ENCODE measurements around the gene PLIN3. TPM values are rescaled to one million over a fixed set of nuclear protein-coding genes. Genes with fewer than 3 reads are reported as not detected.
"Not testable (repeated sequence)": the region's sequence is repeated elsewhere in the genome, so short reads cannot be mapped to it uniquely, and the experiment has no call there.

Gene PLIN3
- total and polyA plus RNA-seq, 2 of the 4 experiments (the other 2 are of a cell fraction), result 147 to 246 TPM

DNA sequence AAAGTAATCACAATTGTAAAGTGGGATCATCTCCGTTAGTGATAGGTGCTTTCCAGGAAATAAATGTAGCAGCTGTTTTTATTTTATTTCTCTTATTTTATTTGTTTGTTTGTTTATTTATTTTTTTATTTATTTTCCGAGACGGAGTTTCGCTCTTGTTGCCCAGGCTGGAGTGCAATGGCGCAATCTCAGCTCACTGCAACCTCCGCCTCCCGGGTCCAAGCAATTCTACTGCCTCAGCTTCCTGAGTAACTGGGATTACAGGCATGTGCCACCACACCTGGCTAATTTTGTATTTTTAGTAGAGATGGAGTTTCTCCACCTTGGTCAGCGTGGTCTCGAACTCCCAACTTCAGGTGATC is 35.5 kb downstream of the PLIN3 start:
- peak; percentile 22; the same call in 1 of the 2 replicates for TF ChIP-seq CEBPB (IDR thresholded peaks at IDR 0.05; ENCODE audit: low read depth, low read length)
- H3K9me3 ChIP-seq (ENCODE audit: control insufficient read depth, insufficient read depth, low read length); DNase-seq; intact Hi-C loops (cut with micrococcal nuclease); CTCF ChIA-PET; H3K9me1 ChIP-seq (ENCODE audit: insufficient read depth, low read length); H3K27me3 ChIP-seq (ENCODE audit: control insufficient read depth, insufficient read depth, low read length); ATAC-seq (ENCODE audit: low read depth); POLR2A ChIA-PET (ENCODE audit: unreplicated experiment); H2BK20ac ChIP-seq (ENCODE audit: low read depth, low read length); H3K36me3 ChIP-seq (ENCODE audit: control insufficient read depth, insufficient read depth, low read length); dilution Hi-C loops (cut with HindIII; ENCODE audit: low sequenced_read_pairs, unreplicated experiment); in situ Hi-C loops (cut with MboI; ENCODE audit: low sequenced_read_pairs); BruUV-seq (replicated peaks): not testable (repeated sequence)
- peak overlapping the region; percentile 97 for H3K4me2 ChIP-seq (ENCODE audit: low read depth, low read length)
- H3K4me3 ChIP-seq (ENCODE audit: insufficient read depth, low read depth, low read length), result peak overlapping the region; percentile 98
- H3K14ac ChIP-seq (replicated peaks; ENCODE audit: low read depth, low read length), result peak overlapping the region; percentile 96
- peak overlapping the region; percentile 99 for H2AK9ac ChIP-seq (replicated peaks; ENCODE audit: low read depth, low read length, poor library complexity)
- H2BK5ac ChIP-seq (ENCODE audit: low read depth, low read length, poor library complexity, severe bottlenecking), result peak overlapping the region; percentile 91
- H3K23ac ChIP-seq (ENCODE audit: low read depth, low read length), result peak overlapping the region; percentile 77; the same call in 1 of the 2 replicates
- H2BK15ac ChIP-seq (ENCODE audit: low read depth, low read length), result peak overlapping the region; percentile 75; the same call in 1 of the 3 replicates
- peak overlapping the region; percentile 94 for H3K4ac ChIP-seq (ENCODE audit: low read depth, low read length)
- peak overlapping the region; percentile 99 for H2AFZ ChIP-seq (replicated peaks; ENCODE audit: low read length, poor library complexity)
- H2BK120ac ChIP-seq (ENCODE audit: low read depth, low read length), result peak overlapping the region; percentile 67; the same call in 1 of the 2 replicates
- H3K79me1 ChIP-seq (ENCODE audit: low read depth in 1 of 2, low read length in 2 of 2), result peaks cover 19 to 32% of the 10 kb centered on the region in 2 experiments
- peak overlapping the region; percentile 86 to 92 for H4K8ac ChIP-seq (ENCODE audit: low read depth in 2 of 2, low read length in 2 of 2)
- H3K27ac ChIP-seq (ENCODE audit: insufficient read depth, low read length), result peak overlapping the region; percentile 95
- H4K20me1 ChIP-seq (ENCODE audit: insufficient read depth, low read length), result peaks cover 18% of the 10 kb centered on the region; the same call in 1 of the 2 replicates
- no CpG with 5 or more reads among the region's 9 CpGs for WGBS, 2 experiments (ENCODE audit: extremely low coverage in 2 of 2, insufficient read length in 1 of 2)
- peak overlapping the region; percentile 50; the same call in 1 of the 2 replicates for H2AK5ac ChIP-seq (ENCODE audit: low read depth, low read length)
- peak overlapping the region; percentile 78 for H4K91ac ChIP-seq (ENCODE audit: insufficient read depth, low read depth, low read length)
- peak overlapping the region; percentile 100 for H3K9ac ChIP-seq (ENCODE audit: low read depth, low read length)
- peak overlapping the region; percentile 89 for H3K56ac ChIP-seq (ENCODE audit: extremely low read depth, insufficient read depth, low read length)
- peak overlapping the region; percentile 97 for H3K18ac ChIP-seq (ENCODE audit: low read depth, low read length)
- H4K5ac ChIP-seq (ENCODE audit: low read depth, low read length), result peak overlapping the region; percentile 100
- H3K4me1 ChIP-seq (ENCODE audit: control insufficient read depth, insufficient read depth, low read length), result peaks cover 11% of the 10 kb centered on the region

Data from IMR-90 (cell line).